Ecto neural progenitor cell (in vitro differentiated cells): ENCODE data around the gene VAT1L.

Experiments used
- DNase-seq: peaks from one replicate; pipeline ENCODE4 v3.0.0-alpha.2; 2018; ENCODE audit warnings: low spot score

The VAT1L gene

GRCh38 chr16:77869997-77870813 is 81.8 kb downstream of the VAT1L start:
- no peak for DNase-seq

GRCh38 chr16:77871932-77872331 is 83.6 kb downstream of the VAT1L start:
- DNase-seq, result no peak

GRCh38 chr16:77873066-77873465 is 84.7 kb downstream of the VAT1L start:
- no peak for DNase-seq

- DNase-seq, result no peak
Observed at GRCh38 chr16:77874347-77874746, 86.0 kb downstream of the VAT1L start.

GRCh38 chr16:77876776-77877175 is 88.4 kb downstream of the VAT1L start:
- DNase-seq, result no peak

GRCh38 chr16:77877712-77878347 is 89.5 kb downstream of the VAT1L start:
- DNase-seq, result no peak

- no peak for DNase-seq
Observed at GRCh38 chr16:77881355-77882030, 93.1 kb downstream of the VAT1L start.

- no peak for DNase-seq
Observed at GRCh38 chr16:77882358-77882757, 94.0 kb downstream of the VAT1L start.

GRCh38 chr16:77885571-77886295 is 97.4 kb downstream of the VAT1L start:
- no peak for DNase-seq

- no peak for DNase-seq
Observed at GRCh38 chr16:77888871-77889270, 100.5 kb downstream of the VAT1L start.

GRCh38 chr16:77890075-77890474 is 101.7 kb downstream of the VAT1L start:
- no peak for DNase-seq

GRCh38 chr16:77894162-77894561 is 105.8 kb downstream of the VAT1L start:
- DNase-seq, result no peak

GRCh38 chr16:77895962-77896361 is 107.6 kb downstream of the VAT1L start:
- no peak for DNase-seq

GRCh38 chr16:77896415-77897128 is 108.2 kb downstream of the VAT1L start:
- no peak for DNase-seq

- DNase-seq, result no peak
Observed at GRCh38 chr16:77897129-77897437, 108.7 kb downstream of the VAT1L start.

GRCh38 chr16:77897831-77898605 is 109.7 kb downstream of the VAT1L start:
- no peak for DNase-seq

- DNase-seq, result no peak
Observed at GRCh38 chr16:77898671-77899211, 110.4 kb downstream of the VAT1L start.

- DNase-seq, result no peak
Observed at GRCh38 chr16:77899416-77899815, 111.1 kb downstream of the VAT1L start.

- DNase-seq, result no peak
Observed at GRCh38 chr16:77905374-77905920, 117.1 kb downstream of the VAT1L start.

- DNase-seq, result no peak
Observed at GRCh38 chr16:77910021-77910420, 121.7 kb downstream of the VAT1L start.

GRCh38 chr16:77912617-77913016 is 124.3 kb downstream of the VAT1L start:
- DNase-seq, result no peak
